Measurements from ENCODE around the gene SAE1.
"Not testable (repeated sequence)": the region's sequence is repeated elsewhere in the genome, so short reads cannot be mapped to it uniquely, and the experiment has no call there.

SAE1 gene

DNA sequence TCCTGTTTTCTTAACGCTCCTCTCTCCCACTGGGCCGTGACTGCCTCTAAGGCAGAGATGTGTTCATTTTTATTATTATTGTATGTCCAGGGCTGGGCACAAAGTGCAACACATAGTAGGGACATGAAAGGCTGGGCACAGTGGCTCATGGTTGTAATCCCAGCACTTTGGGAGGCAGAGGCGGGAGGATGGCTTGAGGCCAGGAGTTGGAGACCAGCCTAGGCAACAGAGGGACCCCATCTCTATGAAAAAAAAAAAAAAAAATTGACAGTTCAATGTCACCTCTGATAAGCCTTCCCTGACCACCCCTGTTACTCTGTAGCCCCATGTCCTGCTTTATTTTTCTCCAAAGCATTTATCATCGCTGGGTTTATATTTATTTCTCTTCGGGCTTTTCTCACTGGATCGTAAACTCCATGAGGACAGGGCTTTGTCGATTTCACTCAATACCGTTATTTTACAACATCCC, 481 bp upstream of the SAE1 start:
- DNase-seq (ENCODE audit: low read depth) = no peak

DNA sequence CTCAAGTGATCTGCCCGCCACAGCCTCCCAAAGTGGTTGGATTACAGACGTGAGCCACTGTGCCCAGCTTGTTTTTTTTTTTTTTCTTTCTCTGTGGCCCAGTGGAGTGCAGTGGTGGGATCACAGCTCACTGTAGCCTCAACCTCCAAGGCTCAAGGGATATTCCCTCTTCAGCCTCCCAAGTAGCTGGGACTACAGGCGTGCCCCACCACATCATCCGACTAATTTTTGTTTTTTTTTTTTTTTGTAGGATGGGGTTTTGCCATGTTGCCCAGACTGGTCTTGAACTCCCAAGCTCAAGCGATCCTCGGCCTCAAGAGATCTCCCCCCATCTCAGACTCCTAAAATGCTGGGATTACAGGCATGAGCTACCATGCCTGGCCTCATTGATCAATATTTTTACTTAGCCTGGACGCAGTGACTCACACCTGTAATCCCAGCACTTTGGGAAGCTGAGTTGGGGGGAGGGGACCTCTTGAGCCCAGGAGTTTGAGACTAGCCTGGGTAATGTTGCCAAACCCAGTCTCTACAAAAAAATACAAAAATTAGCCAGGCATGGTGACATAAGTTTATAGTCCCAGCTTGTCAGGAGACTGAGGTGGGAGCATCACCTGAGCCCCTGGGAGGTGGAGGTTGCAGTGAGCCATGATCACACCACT, 1.7 kb downstream of the SAE1 start:
- no peak for DNase-seq (ENCODE audit: low read depth)

DNA sequence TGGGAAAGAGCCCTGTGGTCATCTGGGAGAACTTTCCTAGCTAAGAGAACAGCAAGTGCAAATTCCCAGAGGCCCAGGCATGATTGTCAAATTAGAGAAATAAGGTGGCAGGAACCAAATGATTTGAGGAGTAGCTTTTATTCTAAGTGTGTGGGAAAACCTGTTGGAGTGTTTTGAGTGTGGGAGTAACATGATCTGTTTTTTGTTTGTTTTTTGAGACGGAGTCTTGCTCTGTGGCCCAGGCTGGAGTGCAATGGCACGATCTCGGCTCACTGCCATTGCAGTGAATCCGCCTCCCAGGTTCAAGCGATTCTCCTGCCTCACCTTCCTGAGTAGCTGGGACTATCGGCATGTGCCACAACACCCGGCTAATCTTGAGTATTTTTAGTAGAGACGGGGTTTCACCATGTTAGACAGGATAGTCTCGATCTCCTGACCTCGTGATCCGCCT, 2.4 kb downstream of the SAE1 start:
- DNase-seq (ENCODE audit: low read depth) = no peak

DNA sequence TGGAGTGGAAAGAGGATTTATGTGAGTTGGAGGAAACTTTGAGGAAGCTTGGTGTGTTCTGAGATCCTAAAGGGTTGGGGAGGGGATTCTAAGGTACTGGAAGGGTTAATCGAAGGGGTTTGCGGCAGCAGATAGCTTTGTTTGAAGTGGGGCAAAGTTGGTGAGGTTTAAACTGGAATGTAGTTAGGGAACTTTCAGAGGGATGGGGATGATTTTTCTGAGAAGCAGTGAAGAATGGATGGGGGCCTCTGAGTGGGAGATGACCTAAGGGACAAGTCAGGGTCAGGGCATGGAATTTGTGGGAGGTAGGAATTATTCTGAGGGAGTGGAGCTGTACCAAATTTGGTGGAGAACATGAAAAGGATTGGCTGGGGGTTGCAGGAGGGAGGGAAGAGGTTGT, 3.9 kb downstream of the SAE1 start:
- DNase-seq (ENCODE audit: low read depth) = no peak

DNA sequence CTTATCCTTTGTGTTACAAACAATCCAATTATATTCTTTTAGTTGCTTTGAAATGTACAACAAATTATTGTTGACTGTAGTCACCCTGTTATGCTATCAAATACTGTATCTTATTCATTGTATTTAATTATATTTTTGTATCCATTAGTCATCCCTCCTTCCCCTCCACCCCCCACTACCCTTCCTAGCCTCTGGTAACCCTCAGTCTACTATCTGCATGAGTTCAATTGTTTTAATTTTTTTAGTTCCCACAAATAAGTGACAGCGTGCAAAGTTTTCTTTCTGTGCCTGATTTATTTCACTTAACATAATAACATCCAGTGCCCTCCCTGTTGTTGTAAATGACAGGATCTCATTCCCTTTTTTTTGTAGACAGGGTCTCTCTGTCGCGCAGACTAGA, 4.5 kb downstream of the SAE1 start:
- no peak for DNase-seq (ENCODE audit: low read depth)

DNA sequence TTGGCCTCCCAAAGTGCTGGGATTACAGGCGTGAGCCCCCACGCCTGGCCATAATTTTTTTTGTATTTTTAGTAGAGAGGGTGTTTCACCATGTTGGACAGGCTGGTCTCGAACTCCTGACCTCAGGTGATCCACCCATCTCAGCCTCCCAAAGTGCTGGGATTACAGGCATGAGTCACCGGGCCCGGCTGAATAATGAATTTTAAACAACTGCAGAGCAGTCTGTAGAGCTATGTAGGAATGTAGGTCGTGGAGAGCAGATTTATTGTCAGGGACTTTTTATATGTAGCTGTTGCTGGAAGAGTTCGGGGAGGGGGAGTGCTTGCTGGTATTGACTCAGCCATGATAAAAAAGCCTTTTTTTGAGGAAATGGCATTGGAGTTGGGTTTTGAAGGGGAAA, 10.6 kb downstream of the SAE1 start:
- not testable (repeated sequence) for DNase-seq (ENCODE audit: low read depth)

DNA sequence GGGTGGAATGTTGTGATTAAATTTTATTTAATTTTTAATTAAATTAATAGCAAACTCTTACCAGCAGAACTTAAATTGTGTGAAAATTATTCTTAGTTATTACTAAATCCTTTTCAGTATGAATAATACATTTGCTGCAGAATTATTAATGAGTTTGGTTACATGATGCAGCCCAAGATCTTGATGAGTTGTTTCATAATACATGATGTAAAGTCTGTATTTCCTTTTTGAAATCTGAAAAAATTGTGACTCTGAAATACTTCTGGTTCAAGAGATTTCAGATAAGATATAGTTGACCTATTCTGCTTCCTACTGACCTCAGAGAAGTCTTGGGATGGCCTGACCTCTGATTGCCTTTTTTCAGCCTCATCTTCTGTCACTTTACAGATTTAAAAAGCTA, 11.1 kb downstream of the SAE1 start:
- no peak for DNase-seq (ENCODE audit: low read depth)

DNA sequence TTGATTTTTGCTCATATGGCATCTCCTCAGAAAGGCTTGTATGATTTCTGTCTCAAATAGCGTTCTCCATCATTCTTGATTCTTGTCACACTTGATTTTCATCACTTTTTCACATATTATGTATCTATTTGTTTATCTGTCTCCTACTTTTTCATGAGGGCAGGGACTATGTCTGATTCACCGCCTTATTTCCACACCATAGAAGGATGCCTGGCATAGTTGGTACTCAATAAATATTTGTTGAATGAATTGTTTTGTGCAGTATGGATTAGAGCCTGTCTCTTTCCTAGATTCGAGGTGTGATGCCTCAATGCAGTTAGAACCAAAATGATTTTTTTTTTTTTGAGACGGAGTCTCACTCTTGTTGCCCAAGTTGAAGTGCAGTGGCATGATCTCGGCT, 12.1 kb downstream of the SAE1 start:
- DNase-seq (ENCODE audit: low read depth) = no peak

DNA sequence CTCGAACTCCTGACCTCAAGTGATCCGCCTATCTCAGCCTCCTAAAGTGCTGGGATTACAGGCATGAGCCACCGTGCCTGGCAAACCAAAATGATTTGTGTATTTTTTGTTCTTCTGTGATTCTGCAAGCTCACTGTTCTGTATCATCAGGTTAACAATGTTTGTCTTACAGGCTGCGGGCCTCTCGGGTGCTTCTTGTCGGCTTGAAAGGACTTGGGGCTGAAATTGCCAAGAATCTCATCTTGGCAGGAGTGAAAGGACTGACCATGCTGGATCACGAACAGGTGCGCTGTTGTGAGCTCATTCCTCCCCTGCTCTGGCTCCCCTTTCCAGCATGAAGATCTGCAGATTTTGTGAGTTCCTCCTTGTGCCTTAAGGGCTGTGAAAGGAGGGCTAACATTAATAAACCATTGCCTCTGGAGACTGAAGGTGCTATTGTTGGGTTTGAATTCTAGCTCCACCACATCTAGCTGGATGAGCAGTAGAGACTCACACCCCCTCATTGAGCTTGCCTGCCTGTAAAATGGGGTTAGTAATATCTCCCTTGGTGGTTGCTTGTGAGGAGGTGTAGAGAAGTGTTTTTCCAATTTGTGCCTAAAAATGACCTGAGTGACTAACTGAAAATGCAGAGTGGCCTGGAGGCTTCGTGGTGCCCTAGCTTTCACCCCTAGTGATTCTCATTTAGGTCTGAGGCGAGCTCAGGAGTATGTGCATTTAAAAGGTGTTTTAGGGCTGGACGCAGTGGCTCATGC, 12.9 kb downstream of the SAE1 start:
- DNase-seq (ENCODE audit: low read depth) = no peak

DNA sequence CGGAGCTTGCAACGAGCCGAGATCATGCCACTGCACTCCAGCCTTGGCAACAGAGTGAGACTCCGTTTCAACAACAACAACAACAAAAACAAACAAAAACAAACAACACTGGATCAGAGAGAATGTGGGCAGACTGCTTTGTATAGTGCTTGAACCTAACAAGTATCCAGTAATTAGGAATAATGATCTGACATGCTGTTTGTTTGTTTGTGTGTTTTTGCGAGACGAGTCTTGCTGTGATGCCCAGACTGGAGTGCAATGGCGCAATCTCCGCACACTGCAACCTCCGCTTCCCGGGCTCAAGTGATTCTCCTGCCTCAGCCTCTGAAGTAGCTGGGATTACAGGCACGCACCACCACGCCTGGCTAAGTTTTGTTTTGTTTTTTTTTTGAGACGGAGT, 14.0 kb downstream of the SAE1 start:
- DNase-seq (ENCODE audit: low read depth) = no peak

DNA sequence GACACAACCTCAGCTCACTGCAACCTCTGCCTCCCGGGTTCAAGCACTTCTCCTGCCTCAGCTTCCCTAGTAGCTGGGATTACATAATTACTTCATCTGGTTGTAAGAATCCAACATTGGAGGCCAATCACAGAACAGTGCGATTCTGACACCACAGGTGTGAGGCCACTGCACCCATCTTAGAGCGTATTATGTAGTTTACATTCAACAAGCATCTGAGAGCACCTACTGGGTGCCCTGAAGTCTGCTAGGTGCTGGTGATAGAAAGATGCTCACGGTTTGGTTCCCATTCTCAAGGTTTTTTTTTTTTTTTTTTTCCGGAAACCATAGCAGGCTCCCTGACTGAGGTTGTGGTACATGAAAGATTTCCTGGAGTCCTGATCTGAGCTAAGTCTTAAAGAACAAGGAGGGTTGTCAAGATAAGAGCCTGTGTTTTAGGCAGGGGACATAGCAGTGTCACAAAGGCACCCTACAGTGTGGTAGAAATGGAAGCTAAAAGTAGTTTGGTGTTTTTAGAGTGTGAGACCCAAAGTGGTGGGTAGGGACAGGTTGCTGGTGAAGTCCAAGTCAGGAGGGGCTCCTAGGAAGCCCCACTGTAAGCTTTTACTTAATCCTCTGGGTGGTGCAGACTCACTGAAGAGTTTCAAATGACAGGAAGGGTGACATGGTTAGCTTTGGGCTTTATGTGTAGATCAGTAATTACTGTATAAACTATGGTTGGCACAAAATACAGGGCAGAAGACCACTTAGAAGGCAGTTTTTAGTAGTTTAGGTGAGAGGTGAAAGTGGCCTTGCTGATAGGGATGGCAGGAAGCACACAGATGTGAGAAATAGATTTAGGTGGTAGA, 15.2 kb downstream of the SAE1 start:
- DNase-seq (ENCODE audit: low read depth) = no peak

DNA sequence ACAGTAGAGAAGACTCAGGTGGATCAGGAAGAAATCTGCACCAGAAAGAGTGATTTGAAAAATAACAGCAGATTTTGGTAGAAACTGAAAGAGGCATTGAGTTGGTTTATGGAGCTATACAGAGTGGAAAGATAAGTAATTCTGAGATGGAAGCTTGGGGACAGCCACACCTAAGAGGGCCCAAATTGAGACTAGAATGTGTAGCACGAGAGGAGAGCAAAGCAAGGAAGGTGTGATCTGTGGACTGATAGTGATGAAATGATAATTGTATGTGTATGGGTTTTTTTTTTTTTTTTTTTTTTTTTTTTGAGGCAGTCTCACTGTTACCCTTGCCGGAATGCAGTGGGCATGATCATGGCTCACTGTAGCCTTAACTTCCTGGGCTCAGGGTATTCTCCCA, 16.3 kb downstream of the SAE1 start:
- no peak for DNase-seq (ENCODE audit: low read depth)

DNA sequence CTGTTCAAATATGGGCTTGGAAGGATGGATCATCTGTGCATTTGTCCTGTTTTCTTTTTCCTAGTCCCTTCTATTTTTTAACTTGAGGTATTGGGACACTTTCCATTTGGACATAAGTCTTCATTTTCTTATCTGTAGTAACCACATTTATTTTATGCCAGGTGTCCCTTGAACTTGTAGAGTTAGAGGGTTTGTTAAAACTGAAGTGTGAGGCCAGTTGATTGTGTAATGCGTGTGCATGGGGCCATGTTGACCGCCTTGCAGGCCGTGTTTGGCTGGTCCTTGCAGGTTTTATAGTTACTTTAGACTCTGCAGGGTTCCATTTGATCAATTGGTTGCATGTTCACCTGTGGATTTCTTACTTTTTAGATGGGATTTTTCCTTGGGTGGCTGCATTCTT, 21.0 kb downstream of the SAE1 start:
- no peak for DNase-seq (ENCODE audit: low read depth)

DNA sequence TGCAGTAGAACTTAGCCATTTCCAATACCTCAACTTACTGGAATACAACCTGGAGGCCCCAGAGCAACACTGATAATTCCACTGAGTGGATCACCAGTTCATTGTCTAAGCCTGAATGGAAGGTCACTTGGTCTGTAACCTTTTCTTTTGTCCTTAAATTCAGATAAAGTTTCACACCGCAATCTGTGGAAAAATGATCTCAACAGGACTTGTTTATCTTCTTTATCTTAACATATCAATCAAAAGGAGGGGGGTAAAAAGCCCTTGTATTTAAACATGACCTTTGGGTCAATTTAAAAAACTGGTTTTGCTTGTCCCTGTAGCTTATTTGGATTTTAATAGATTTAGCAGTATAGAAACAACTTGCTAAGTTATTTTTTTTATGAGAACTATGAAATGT, 21.6 kb downstream of the SAE1 start:
- no peak for DNase-seq (ENCODE audit: low read depth)

DNA sequence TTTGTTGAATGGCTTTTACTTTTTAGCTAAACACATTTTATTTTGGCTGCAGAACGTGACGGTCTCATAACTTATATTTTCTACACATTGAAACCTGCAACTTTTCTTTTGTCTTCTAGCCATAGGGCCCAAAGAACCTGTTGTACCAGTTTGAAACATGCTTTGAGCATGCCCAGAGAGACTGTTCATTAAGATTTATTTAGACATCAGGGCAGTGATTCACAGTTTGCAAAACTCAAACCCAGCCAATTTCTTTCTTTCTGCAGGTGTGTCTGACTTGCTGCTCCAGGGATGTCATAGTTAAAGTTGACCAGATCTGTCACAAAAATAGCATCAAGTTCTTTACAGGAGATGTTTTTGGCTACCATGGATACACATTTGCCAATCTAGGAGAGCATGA, 22.0 kb downstream of the SAE1 start:
- DNase-seq (ENCODE audit: low read depth) = no peak

DNA sequence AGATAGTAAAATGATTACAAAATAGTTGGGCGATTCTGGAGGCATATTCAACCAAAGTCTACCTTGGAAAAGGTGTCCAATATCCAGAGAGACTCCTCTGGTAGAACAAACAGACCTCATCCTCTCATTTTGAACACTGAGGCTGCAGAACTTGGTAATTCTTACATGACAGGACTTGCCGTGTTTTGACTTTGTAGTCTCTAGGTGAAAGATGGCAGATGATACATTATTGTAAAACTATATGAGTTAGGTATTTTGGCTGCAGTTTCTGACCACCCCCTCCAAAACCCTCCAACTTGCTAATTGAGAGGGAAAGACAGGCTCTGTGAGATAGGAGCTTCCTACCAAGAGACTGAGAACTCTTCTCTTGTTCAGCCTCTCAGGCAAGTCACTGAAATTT, 22.6 kb downstream of the SAE1 start:
- DNase-seq (ENCODE audit: low read depth) = no peak

DNA sequence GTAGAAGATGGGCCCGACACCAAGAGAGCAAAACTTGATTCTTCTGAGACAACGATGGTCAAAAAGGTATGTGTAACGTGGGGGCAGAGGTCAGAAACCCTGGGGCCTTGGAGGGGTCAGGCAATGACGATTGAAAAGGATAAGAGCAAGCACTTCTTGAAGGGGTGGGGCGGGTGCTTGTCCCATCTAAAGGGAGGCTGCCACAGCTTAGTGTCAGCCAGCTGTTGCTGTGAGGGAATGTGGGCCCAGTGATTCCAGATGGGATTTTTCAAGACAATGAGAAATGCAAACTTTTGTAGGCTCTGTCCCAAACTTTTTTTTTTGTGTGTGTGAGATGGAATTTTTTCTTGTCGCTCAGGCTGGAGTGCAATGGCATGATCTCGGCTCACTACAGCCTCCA, 24.5 kb downstream of the SAE1 start:
- DNase-seq (ENCODE audit: low read depth) = no peak

DNA sequence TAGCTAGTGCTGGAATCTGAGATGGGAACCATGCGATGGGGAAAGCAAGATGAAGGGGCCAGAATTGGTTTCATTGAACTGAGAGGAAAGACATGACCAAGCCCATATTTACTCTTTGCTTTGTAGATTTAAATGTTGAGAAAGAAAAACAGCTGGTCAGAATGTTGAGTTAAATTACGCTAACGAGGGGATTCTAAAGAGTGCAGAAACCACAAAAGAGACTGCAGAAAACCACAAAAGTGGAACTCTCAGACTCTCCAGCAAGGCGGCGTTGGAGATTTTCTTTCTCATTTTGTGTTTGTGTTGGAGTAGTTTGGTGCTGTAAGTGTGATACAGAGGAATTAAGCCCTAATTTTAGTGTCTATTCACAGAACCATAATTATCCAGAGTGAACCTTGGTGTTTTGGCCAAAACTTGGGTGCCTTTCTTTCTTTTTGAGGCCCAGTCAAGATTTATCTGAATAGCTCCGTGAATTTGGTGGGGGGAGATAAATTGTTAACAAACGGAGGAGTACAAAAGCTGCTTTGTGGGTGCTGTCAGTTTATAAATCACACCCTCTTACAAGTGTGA, 26.3 kb downstream of the SAE1 start:
- no peak for DNase-seq (ENCODE audit: low read depth)

DNA sequence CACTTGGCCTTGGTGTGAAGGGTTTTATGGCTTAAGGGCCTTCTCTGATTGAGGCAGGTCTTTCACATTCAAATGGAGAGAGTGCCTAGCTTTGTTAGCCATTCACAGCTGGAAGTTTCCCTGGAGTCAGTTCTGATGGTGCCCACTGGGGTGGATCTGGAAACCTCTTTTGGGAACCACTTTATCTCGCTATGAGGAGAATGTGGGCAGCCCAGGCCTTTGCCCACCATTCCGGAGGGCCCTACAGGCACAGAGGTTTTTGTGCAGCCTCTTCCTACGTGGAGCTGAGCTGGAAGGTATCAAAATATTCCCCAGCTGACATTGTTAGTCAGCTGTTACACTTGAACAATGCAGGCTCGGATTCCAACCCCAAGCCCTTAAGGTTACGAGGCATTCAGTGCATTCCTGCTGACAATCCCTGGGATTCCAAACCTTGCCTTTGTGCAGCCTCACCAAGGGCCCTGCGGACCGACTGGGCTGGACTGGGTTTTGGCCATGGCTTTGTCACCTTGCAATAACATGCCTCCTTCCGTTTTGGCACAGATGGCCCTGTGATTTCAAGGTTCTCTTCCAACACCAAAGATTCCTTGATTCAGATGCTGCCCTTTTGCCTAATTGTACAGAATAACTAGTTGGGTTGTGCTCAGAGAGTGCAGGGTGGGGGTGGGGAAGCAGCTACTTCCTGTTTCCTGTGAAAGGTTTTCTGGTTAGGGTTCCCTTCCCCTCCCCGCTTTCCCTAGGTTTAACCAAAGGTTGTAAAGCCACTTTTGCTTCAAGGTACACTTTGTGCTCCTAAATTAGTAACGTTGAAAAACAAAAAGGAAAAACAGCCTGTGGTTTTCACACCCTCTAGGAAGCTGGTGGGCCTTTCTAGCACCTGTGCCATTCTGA, 27.0 kb downstream of the SAE1 start:
- no peak for DNase-seq (ENCODE audit: low read depth)

DNA sequence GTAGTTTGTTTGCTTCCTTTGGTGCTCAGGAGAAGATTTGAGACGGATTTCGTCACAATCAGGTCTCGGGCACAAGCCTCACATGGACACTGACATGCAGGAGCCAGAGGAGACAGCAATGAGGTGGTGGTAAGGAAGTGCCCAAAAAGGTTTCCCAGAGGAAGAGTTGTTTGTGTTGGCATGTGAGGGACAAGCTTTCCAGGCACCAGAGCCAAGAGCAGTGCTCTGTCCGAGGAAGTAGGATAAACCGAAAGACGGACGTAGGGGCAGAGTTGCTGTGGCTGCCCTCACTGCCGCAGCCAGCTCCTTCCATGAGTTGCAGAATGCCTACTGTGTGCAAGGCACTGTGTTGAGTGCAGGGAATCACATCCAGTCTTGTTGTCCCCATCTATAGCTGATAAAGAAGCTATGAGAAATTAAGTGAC, 27.7 kb downstream of the SAE1 start:
- DNase-seq (ENCODE audit: low read depth) = no peak

DNA sequence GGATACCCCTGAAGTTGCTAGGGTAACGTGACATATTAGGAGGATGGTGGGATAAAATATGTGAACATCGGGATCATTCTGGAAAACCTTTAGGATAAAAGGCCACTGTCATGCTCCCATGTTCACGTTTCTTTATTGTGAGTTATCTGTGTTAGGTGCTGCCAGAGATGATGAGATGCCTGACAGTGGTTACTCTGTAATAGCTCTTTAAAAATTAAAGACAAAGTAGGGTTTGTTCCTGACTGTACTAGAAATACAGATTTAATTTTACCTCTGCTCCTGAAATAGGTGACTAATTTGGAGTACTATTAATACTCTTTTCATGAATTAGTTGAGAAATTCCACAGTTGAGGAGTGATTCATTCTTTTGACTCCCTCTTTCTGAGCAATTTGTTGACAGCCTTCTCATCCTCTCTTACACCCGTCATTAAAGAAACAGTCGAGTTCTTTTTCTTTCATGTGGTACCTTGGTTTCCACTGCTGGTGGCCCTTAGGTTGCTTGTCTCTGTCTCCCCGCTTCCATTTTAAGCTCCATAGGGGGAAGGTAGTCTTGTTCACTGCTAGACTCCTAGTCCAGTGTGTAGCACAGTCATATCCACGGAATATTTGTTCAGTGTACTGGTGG, 28.4 kb downstream of the SAE1 start:
- DNase-seq (ENCODE audit: low read depth) = no peak
